ENCODE data around the gene TOX3. TPM values are rescaled to one million over a fixed set of nuclear protein-coding genes. Genes with fewer than 3 reads are reported as not detected.

The TOX3 gene
- polyA plus RNA-seq, 2 of the 4 experiments (the other 2 are of a cell fraction) = 0.10 to 2.2 TPM

- ATAC-seq = no peak
- CTCF ChIA-PET = no interaction called here
- 47% methylated on average over 3 of the region's 3 CpGs for WGBS (ENCODE audit: missing lambda C conversion rate)
Observed at GRCh38 chr16:52535076-52535475, 11.9 kb downstream of the TOX3 start.

GRCh38 chr16:52533296-52533695 lies 13.6 kb downstream of the TOX3 start:
- Histone ChIP-seq H3K4me1 (no peaks in the 10 kb centered on the region), H3K4me2 (no peak overlapping the region), H3K9me3 (no peaks in the 10 kb centered on the region), H3K4me3 (no peak overlapping the region), H3K27ac (no peak overlapping the region)
- no peak for DNase-seq (ENCODE audit: low read depth in 1 of 2, low spot score in 1 of 2)
- CTCF ChIA-PET = no interaction called here
- ATAC-seq = no peak
- no peak for FAIRE-seq
- WGBS (ENCODE audit: missing lambda C conversion rate) = 43% methylated on average over 1 of the region's 1 CpG
- no peak for TF ChIP-seq CBX8 (IDR thresholded peaks at IDR 0.05)
- POLR2A ChIA-PET = no interaction called here

More at GRCh38 chr16:52535076-52535475, 11.9 kb downstream of the TOX3 start:
- no peak overlapping the region for H3K4me3 ChIP-seq
- DNase-seq (ENCODE audit: low read depth in 1 of 2, low spot score in 1 of 2) = no peak
- no peak overlapping the region for H3K27ac ChIP-seq
- POLR2A ChIA-PET = no interaction called here
- H3K4me1 ChIP-seq = no peaks in the 10 kb centered on the region
- TF ChIP-seq REST (IDR thresholded peaks at IDR 0.05) = no peak
- no peak for TF ChIP-seq ATOH8 (CRISPR knock-in tag; IDR thresholded peaks at IDR 0.05; ENCODE audit: low read depth)
- no peak for TF ChIP-seq BCL3 (IDR thresholded peaks at IDR 0.05)
- FAIRE-seq = no peak
- no peaks in the 10 kb centered on the region for H3K9me3 ChIP-seq
- no peak overlapping the region for H3K4me2 ChIP-seq

GRCh38 chr16:52532384-52532783 lies 14.6 kb downstream of the TOX3 start:
- POLR2A ChIA-PET = no interaction called here
- Histone ChIP-seq H3K4me2 (no peak overlapping the region), H3K4me3 (no peak overlapping the region), H3K27ac (no peak overlapping the region), H3K4me1 (no peaks in the 10 kb centered on the region), H3K9me3 (no peaks in the 10 kb centered on the region)
- 51% methylated on average over 8 of the region's 8 CpGs for WGBS (ENCODE audit: missing lambda C conversion rate)
- no peak for ATAC-seq
- TF ChIP-seq E2F6 (IDR thresholded peaks at IDR 0.05; ENCODE audit: borderline replicate concordance, low read depth) (no peak), MAFK (IDR thresholded peaks at IDR 0.05; ENCODE audit: partially characterized antibody) (peak; percentile 72)
- CTCF ChIA-PET = no interaction called here
- DNase-seq (ENCODE audit: low read depth in 1 of 2, low spot score in 1 of 2) = no peak
- FAIRE-seq = no peak

GRCh38 chr16:52529226-52529625 lies 17.7 kb downstream of the TOX3 start:
- Histone ChIP-seq H3K4me1 (no peaks in the 10 kb centered on the region), H3K4me2 (no peak overlapping the region), H3K27ac (no peak overlapping the region), H3K4me3 (no peak overlapping the region), H3K9me3 (no peaks in the 10 kb centered on the region)
- no peak for TF ChIP-seq HOXB5 (CRISPR knock-in tag; IDR thresholded peaks at IDR 0.05)
- no peak for TF ChIP-seq REST (IDR thresholded peaks at IDR 0.05)
- TF ChIP-seq ZC3H11A (IDR thresholded peaks at IDR 0.05) = no peak
- no peak for TF ChIP-seq RNF2 (IDR thresholded peaks at IDR 0.05; ENCODE audit: borderline replicate concordance, low read depth)
- WGBS (ENCODE audit: missing lambda C conversion rate) = 7% methylated on average over 1 of the region's 1 CpG
- POLR2A ChIA-PET = no interaction called here
- FAIRE-seq (no peak), ATAC-seq (no peak), DNase-seq (ENCODE audit: low read depth in 1 of 2, low spot score in 1 of 2) (no peak)
- CTCF ChIA-PET = no interaction called here
